HepG2 (cell line): Measurements from ENCODE around the gene KRT7. TPM values are rescaled to one million over a fixed set of nuclear protein-coding genes. Genes with fewer than 3 reads are reported as not detected.

ENCODE experiments used
- ATAC-seq: fragments of 200-7000 bp; cut with Tn5 transposase; 3 replicates; pipeline ENCODE4 v1.9.1; 2020; ENCODE audit warnings: mild to moderate bottlenecking, moderate library complexity
- BruUV-seq: library from RNA; stranded (reverse); fragments of 400-500 nt; replicated peaks from 2 replicates; lab custom pipeline; 2021; lab: Mats Ljungman, UMichigan
- CTCF ChIA-PET: fragments of 300-600 bp; formaldehyde crosslinking; extraction: SDS; loops from one replicate; lab custom pipeline; 2021; ENCODE audit warnings: low total read pairs, inconsistent platforms, low intra/inter-chr PET ratio; lab: Yijun Ruan, JAX
- POLR2A ChIA-PET: fragments of 350-600 bp; sonication (Branson Sonifier 250); formaldehyde crosslinking; loops from one replicate; lab custom pipeline; 2020; ENCODE audit warnings: antibody characterized with exemption, inconsistent platforms; lab: Yijun Ruan, JAX
- DNase-seq: peaks from one replicate; pipeline ENCODE4 v3.0.0-alpha.2; 2015; ENCODE audit warnings: low spot score
- FAIRE-seq: peaks from 3 replicates; lab custom pipeline; 2011; peaks lifted over from hg19 to GRCh38; lab: Jason Lieb, UNC
- H2AFZ ChIP-seq: one replicate; pipeline ENCODE4 v1.6.1; 2011; ENCODE audit warnings: low read length, inconsistent platforms
- H3K27ac ChIP-seq: fragments of 300-600 bp; 3 replicates; pipeline ENCODE4 v1.8.0; 2011; ENCODE audit warnings: mixed run types, mild to moderate bottlenecking, mixed read lengths, low read length, inconsistent platforms; ENCODE audit not compliant: insufficient read depth; ENCODE audit errors: extremely low read length
- H3K27me3 ChIP-seq, 2 experiments: fragments of 200-600 bp in 1 of 2; 2 replicates in 1 of 2; 3 replicates in 1 of 2; pipeline versions ENCODE4 v1.6.0 to v1.8.0; 2011; ENCODE audit warnings: low read length in 2 of 2, mild to moderate bottlenecking in 2 of 2, moderate library complexity in 2 of 2, inconsistent platforms in 1 of 2; ENCODE audit not compliant: insufficient read depth in 2 of 2, control insufficient read depth in 1 of 2
- H3K36me3 ChIP-seq, 2 experiments: fragments of 200-600 bp in 1 of 2; replicated peaks in 1 of 2; 2 replicates in 1 of 2; 3 replicates in 1 of 2; pipeline versions ENCODE4 v1.5.1 to v1.8.0; 2011; ENCODE audit warnings: low read length in 2 of 2, inconsistent platforms in 1 of 2; ENCODE audit not compliant: insufficient read depth in 2 of 2, control insufficient read depth in 1 of 2
- H3K4me1 ChIP-seq: 2 replicates; pipeline ENCODE4 v1.5.1; 2012; ENCODE audit warnings: low read length, inconsistent platforms; ENCODE audit not compliant: insufficient read depth
- H3K4me2 ChIP-seq: 2 replicates; pipeline ENCODE4 v1.6.0; 2011; ENCODE audit warnings: low read depth, low read length, inconsistent platforms
- H3K4me3 ChIP-seq, 3 experiments: fragments of 200-600 bp in 1 of 3; sonication (generic), shearing (Covaris generic) in 1 of 3; replicated peaks in 1 of 3; 2 replicates each; pipeline ENCODE4 v1.5.1; 2011 to 2016; ENCODE audit warnings: low read length in 3 of 3, inconsistent platforms in 2 of 3, low read depth in 2 of 3, mild to moderate bottlenecking in 2 of 3, control low read depth in 1 of 3, mixed read lengths in 1 of 3; ENCODE audit not compliant: insufficient read depth in 1 of 3
- H3K79me2 ChIP-seq: one replicate; pipeline ENCODE4 v1.6.1; 2011; ENCODE audit warnings: low read length, inconsistent platforms; ENCODE audit not compliant: insufficient read depth
- H3K9ac ChIP-seq: 2 replicates; pipeline ENCODE4 v1.6.0; 2011; ENCODE audit warnings: mild to moderate bottlenecking, low read depth, low read length, inconsistent platforms; ENCODE audit not compliant: insufficient read depth
- H3K9me3 ChIP-seq: 2 replicates; pipeline ENCODE4 v1.5.1; 2012; ENCODE audit warnings: mild to moderate bottlenecking, low read length
- H4K20me1 ChIP-seq: 2 replicates; pipeline ENCODE4 v1.6.0; 2011; ENCODE audit warnings: inconsistent platforms, mild to moderate bottlenecking, low read length, moderate library complexity; ENCODE audit not compliant: insufficient read depth
- IKZF5 ChIP-seq: IDR thresholded peaks from 2 replicates; pipeline ENCODE4 v1.6.1; 2018; ENCODE audit warnings: missing genetic modification reagents, mild to moderate bottlenecking, missing compliant biosample characterization
- POLR2AphosphoS5 ChIP-seq: IDR thresholded peaks from 2 replicates; pipeline ENCODE4 v1.6.1; 2012; ENCODE audit warnings: low read depth, low read length
- ZNF432 ChIP-seq: sonication (generic); formaldehyde crosslinking; IDR thresholded peaks from 2 replicates; pipeline ENCODE4 v1.5.0; 2020; ENCODE audit warnings: missing genetic modification reagents, mild to moderate bottlenecking, borderline replicate concordance
- ZNF7 ChIP-seq: IDR thresholded peaks from 2 replicates; pipeline ENCODE4 v1.6.1; 2016; ENCODE audit warnings: missing biosample characterization, missing genetic modification reagents
- WGBS: methylation state at CpG from one replicate; pipeline ENCODE4 v1.1.6; 2017; ENCODE audit warnings: low lambda C conversion rate; 5-methylcytosine and 5-hydroxymethylcytosine counted together
- in situ Hi-C: cut with HindIII; loops from 2 replicates; pipeline ENCODE4 v1.10.0; 2017; ENCODE audit warnings: low pct_unique_long_range_greater_than_20kb; ENCODE audit not compliant: extremely low pct_ligation_motif_present
- intact Hi-C: fragments of 100-400 bp; cut with micrococcal nuclease; formaldehyde crosslinking; loops from one replicate; pipeline ENCODE4 v1.10.0; 2022; ENCODE audit not compliant: unreplicated experiment
- polyA plus RNA-seq, 8 experiments: library from polyadenylated mRNA; depleted of rRNA in 3 of 8; stranded (reverse) in 7 of 8; unstranded in 1 of 8; fragments of >200 nt; fragmentation: Illumina TruSeq in 4 of 8; extraction: Trizol in 4 of 8; gene quantifications; 2 replicates each; pipeline versions ENCODE4 v1.2.1 to v1.2.3, GENCODE V29; 2011 to 2016; ENCODE audit warnings: low read depth in 4 of 8, missing spikeins in 1 of 8, mixed read lengths in 1 of 8; ENCODE audit not compliant: insufficient read depth in 1 of 8
- total RNA-seq, 5 experiments: library from RNA; depleted of rRNA; stranded (reverse); fragments of >200 nt; fragmentation: Illumina TruSeq; extraction: Trizol; gene quantifications; 2 replicates each; pipeline ENCODE4 v1.2.3, GENCODE V29; 2016; ENCODE audit warnings: low read depth in 1 of 5
- TF ChIP-seq, protein P1 (sequence below): sonication (generic); formaldehyde crosslinking; IDR thresholded peaks from 2 replicates; pipeline ENCODE4 v1.5.0; 2020; ENCODE audit warnings: mild to moderate bottlenecking, missing genetic modification reagents

The KRT7 gene
- total and polyA plus RNA-seq, 2 of the 13 experiments (the other 11 are each of a cell fraction or from before 2014, with no cell fraction given), result 0.83 TPM; not detected in 1

DNA sequence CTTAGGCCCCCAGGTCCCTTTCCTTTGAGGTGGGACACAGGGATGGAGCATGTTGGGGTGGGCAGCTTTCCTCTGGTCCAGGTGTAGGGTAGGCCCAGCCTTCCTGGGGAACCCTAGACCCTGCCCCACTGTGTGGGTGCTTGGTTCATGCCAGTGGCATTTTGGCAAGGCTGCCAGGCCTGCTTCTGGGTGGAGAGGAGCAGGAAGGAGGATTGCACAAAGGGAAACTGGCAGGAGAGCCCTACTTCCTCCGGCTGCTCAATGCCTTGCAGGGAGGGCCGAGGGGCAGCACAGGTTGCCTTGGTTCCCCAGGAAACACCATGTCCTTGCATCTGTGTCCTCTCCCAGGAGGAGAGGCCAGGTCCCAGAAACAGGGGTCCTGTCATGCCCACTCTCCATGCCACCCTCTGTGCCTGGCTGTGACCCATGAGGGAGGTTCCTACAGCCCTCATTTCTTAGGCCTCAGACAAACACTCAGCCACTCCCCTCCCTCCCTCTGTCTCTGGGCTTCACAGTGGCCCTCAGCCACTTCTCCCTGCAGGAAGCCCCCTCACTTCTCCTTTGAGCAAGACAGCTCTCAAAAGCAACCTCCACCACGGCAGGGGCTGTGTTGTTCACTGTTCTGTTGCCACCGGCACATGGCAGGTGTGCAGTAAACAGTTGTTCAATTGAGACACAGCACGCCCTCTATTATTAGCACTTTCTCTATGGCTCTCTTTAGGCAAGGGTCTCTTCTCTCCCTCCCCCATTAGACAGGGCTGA, 34.4 kb upstream of the KRT7 start:
- POLR2A ChIA-PET, result no interaction called here
- WGBS, result 9% methylated on average over 3 of the region's 5 CpGs
- no peak overlapping the region for H3K4me3 ChIP-seq

More for the DNA sequence above, 34.4 kb upstream of the KRT7 start:
- Histone ChIP-seq H3K4me2 (no peak overlapping the region), H2AFZ (no peak overlapping the region), H3K4me1 (peaks cover 10% of the 10 kb centered on the region; the same call in 1 of the 2 replicates), H3K36me3 (no peaks in the 10 kb centered on the region), H3K9me3 (no peaks in the 10 kb centered on the region), H3K27ac (no peak overlapping the region), H4K20me1 (no peaks in the 10 kb centered on the region), H3K27me3 (peaks cover 7 to 50% of the 10 kb centered on the region in 2 experiments), H3K9ac (no peak overlapping the region), H3K79me2 (no peaks in the 10 kb centered on the region)
- TF ChIP-seq, protein P1, sequence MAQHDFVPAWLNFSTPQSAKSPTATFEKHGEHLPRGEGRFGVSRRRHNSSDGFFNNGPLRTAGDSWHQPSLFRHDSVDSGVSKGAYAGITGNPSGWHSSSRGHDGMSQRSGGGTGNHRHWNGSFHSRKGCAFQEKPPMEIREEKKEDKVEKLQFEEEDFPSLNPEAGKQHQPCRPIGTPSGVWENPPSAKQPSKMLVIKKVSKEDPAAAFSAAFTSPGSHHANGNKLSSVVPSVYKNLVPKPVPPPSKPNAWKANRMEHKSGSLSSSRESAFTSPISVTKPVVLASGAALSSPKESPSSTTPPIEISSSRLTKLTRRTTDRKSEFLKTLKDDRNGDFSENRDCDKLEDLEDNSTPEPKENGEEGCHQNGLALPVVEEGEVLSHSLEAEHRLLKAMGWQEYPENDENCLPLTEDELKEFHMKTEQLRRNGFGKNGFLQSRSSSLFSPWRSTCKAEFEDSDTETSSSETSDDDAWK (CRISPR knock-in tag), result no peak
- TF ChIP-seq IKZF5 (CRISPR knock-in tag) (no peak), ZNF7 (CRISPR knock-in tag) (no peak), POLR2AphosphoS5 (no peak), ZNF432 (CRISPR knock-in tag) (no peak)
- intact Hi-C loops (no loop called here), in situ Hi-C loops (no loop called here)
- BruUV-seq, result no TSS peak
- DNase-seq (no peak), FAIRE-seq (no peak), ATAC-seq (no peak)
- CTCF ChIA-PET, result no interaction called here
